H9 (cell line): Measurements from ENCODE around the gene COTL1. TPM values are rescaled to one million over a fixed set of nuclear protein-coding genes. Genes with fewer than 3 reads are reported as not detected.

Experiments
- DNase-seq: peaks from one replicate; pipeline ENCODE4 v3.0.0-alpha.2; 2017
- H2AFZ ChIP-seq: one replicate; pipeline ENCODE4 v1.6.1; 2013; ENCODE audit warnings: mild to moderate bottlenecking, low read length, control low read depth, moderate library complexity
- H2AK5ac ChIP-seq: 2 replicates; pipeline ENCODE4 v1.6.1; 2013; ENCODE audit warnings: low read length, control low read depth, mixed read lengths; ENCODE audit not compliant: insufficient read length
- H2BK120ac ChIP-seq: one replicate; pipeline ENCODE4 v1.6.1; 2013; ENCODE audit warnings: low read depth, mild to moderate bottlenecking, low read length, control low read depth, inconsistent platforms; ENCODE audit not compliant: poor library complexity, severe bottlenecking
- H2BK12ac ChIP-seq: 2 replicates; pipeline ENCODE4 v1.6.1; 2013; ENCODE audit warnings: low read length, control low read depth, mixed read lengths, low read depth; ENCODE audit not compliant: insufficient read length
- H2BK15ac ChIP-seq: 2 replicates; pipeline ENCODE4 v1.6.1; 2013; ENCODE audit warnings: low read depth, low read length, control low read depth
- H2BK20ac ChIP-seq: one replicate; pipeline ENCODE4 v1.6.1; 2013; ENCODE audit warnings: low read depth, mild to moderate bottlenecking, low read length, control low read depth, inconsistent platforms; ENCODE audit not compliant: poor library complexity, severe bottlenecking
- H2BK5ac ChIP-seq: 2 replicates; pipeline ENCODE4 v1.6.1; 2013; ENCODE audit warnings: low read length, control low read depth, mixed read lengths; ENCODE audit not compliant: insufficient read length
- H3K14ac ChIP-seq: 2 replicates; pipeline ENCODE4 v1.6.1; 2013; ENCODE audit warnings: low read length, control low read depth; ENCODE audit not compliant: insufficient read depth
- H3K18ac ChIP-seq: 2 replicates; pipeline ENCODE4 v1.6.1; 2013; ENCODE audit warnings: low read depth, mild to moderate bottlenecking, mixed read lengths, low read length, control low read depth; ENCODE audit not compliant: insufficient read length
- H3K23ac ChIP-seq: 2 replicates; pipeline ENCODE4 v1.6.1; 2013; ENCODE audit warnings: low read length, control low read depth, mixed read lengths, low read depth; ENCODE audit not compliant: insufficient read length
- H3K23me2 ChIP-seq: 2 replicates; pipeline ENCODE4 v1.6.1; 2013; ENCODE audit warnings: low read depth, mild to moderate bottlenecking, mixed read lengths, low read length, control low read depth; ENCODE audit not compliant: insufficient read length, poor library complexity, severe bottlenecking
- H3K27ac ChIP-seq: 2 replicates; pipeline ENCODE4 v1.5.1; 2013; ENCODE audit warnings: low read length, control low read depth, mixed read lengths, low read depth; ENCODE audit not compliant: insufficient read length
- H3K27me3 ChIP-seq: 2 replicates; pipeline ENCODE4 v1.6.1; 2013; ENCODE audit warnings: low read length, control low read depth, inconsistent platforms; ENCODE audit not compliant: insufficient read depth
- H3K4ac ChIP-seq: 2 replicates; pipeline ENCODE4 v1.6.1; 2013; ENCODE audit warnings: low read depth, mild to moderate bottlenecking, control low read depth, inconsistent platforms, low read length, moderate library complexity
- H3K4me1 ChIP-seq: 2 replicates; pipeline ENCODE4 v1.6.1; 2013; ENCODE audit warnings: low read length, control low read depth, inconsistent platforms; ENCODE audit not compliant: insufficient read depth
- H3K4me2 ChIP-seq: 2 replicates; pipeline ENCODE4 v1.6.1; 2013; ENCODE audit warnings: low read length, control low read depth, mixed read lengths; ENCODE audit not compliant: insufficient read length, insufficient read depth
- H3K56ac ChIP-seq: 2 replicates; pipeline ENCODE4 v1.6.1; 2013; ENCODE audit warnings: low read depth, mild to moderate bottlenecking, mixed read lengths, low read length, control low read depth; ENCODE audit not compliant: insufficient read length
- H3K79me1 ChIP-seq: 2 replicates; pipeline ENCODE4 v1.6.1; 2013; ENCODE audit warnings: low read depth, mild to moderate bottlenecking, moderate library complexity, low read length, control low read depth, inconsistent platforms; ENCODE audit not compliant: insufficient read depth, poor library complexity, severe bottlenecking
- H3K79me2 ChIP-seq: 2 replicates; pipeline ENCODE4 v1.6.1; 2013; ENCODE audit warnings: low read length, control low read depth, inconsistent platforms; ENCODE audit not compliant: insufficient read depth
- H3K9ac ChIP-seq: 2 replicates; pipeline ENCODE4 v1.6.1; 2013; ENCODE audit warnings: low read length, control low read depth, mixed read lengths; ENCODE audit not compliant: insufficient read length; ENCODE audit errors: extremely low read depth
- H3K9me3 ChIP-seq: one replicate; pipeline ENCODE4 v1.6.1; 2013; ENCODE audit warnings: low read depth, low read length, inconsistent platforms; ENCODE audit not compliant: control insufficient read depth
- H3T11ph ChIP-seq: one replicate; pipeline ENCODE4 v1.6.1; 2013; ENCODE audit warnings: mild to moderate bottlenecking, low read length, control low read depth, inconsistent platforms
- H4K20me1 ChIP-seq: one replicate; pipeline ENCODE4 v1.6.1; 2013; ENCODE audit not compliant: control insufficient read depth, insufficient read length, insufficient read depth
- H4K5ac ChIP-seq: 2 replicates; pipeline ENCODE4 v1.6.1; 2013; ENCODE audit warnings: low read depth, mild to moderate bottlenecking, mixed read lengths, low read length, control low read depth; ENCODE audit not compliant: insufficient read length
- H4K8ac ChIP-seq: replicated peaks from 2 replicates; pipeline ENCODE4 v1.6.1; 2013; ENCODE audit warnings: low read length, control low read depth, mixed read lengths, low read depth; ENCODE audit not compliant: insufficient read length
- H4K91ac ChIP-seq: 2 replicates; pipeline ENCODE4 v1.6.1; 2013; ENCODE audit warnings: low read depth, mild to moderate bottlenecking, moderate library complexity, mixed read lengths, low read length, control low read depth; ENCODE audit not compliant: insufficient read length
- H3K27ac Mint-ChIP-seq, 3 experiments: 2 replicates in 2 of 3; 3 replicates in 1 of 3; pipeline ENCODE4 v1.8.0; 2020 to 2021; ENCODE audit warnings: mixed read lengths in 3 of 3, mild to moderate bottlenecking in 1 of 3, moderate library complexity in 1 of 3
- H3K27me3 Mint-ChIP-seq: 2 replicates; pipeline ENCODE4 v1.8.0; 2021; ENCODE audit warnings: low read depth, mild to moderate bottlenecking, moderate library complexity, mixed read lengths
- H3K36me3 Mint-ChIP-seq, 3 experiments: 2 replicates in 2 of 3; 3 replicates in 1 of 3; pipeline ENCODE4 v1.8.0; 2020 to 2021; ENCODE audit warnings: low read depth in 3 of 3, mixed read lengths in 3 of 3; ENCODE audit not compliant: insufficient read depth in 1 of 3
- H3K4me1 Mint-ChIP-seq, 2 experiments: 2 replicates each; pipeline ENCODE4 v1.8.0; 2020; ENCODE audit warnings: mixed read lengths in 2 of 2
- H3K4me3 Mint-ChIP-seq, 2 experiments: 2 replicates in 1 of 2; 3 replicates in 1 of 2; pipeline ENCODE4 v1.8.0; 2020 to 2021; ENCODE audit warnings: mild to moderate bottlenecking in 2 of 2, mixed read lengths in 2 of 2, moderate library complexity in 1 of 2
- H3K9me3 Mint-ChIP-seq, 2 experiments: 2 replicates in 1 of 2; 3 replicates in 1 of 2; pipeline ENCODE4 v1.8.0; 2020; ENCODE audit warnings: mild to moderate bottlenecking in 2 of 2, mixed read lengths in 2 of 2, moderate library complexity in 1 of 2
- WGBS: extraction: QIAGEN DNeasy Blood & Tissue Kit; methylation state at CpG from one replicate; pipeline ENCODE4 v1.1.7; 2013; ENCODE audit warnings: missing lambda C conversion rate, low lambda C conversion rate, mixed read lengths; ENCODE audit not compliant: insufficient read length; ENCODE audit errors: extremely low coverage; 5-methylcytosine and 5-hydroxymethylcytosine counted together
- total RNA-seq: library from RNA; stranded (reverse); gene quantifications from 2 replicates; pipeline ENCODE4 v1.2.1, GENCODE V29; 2021
- TF ChIP-seq, protein P1 (sequence below): fragments of 200-600 bp; sonication (generic); conservative IDR thresholded peaks from 3 replicates; pipeline ENCODE4 v1.8.0; 2021; ENCODE audit warnings: antibody characterized with exemption, mild to moderate bottlenecking

COTL1 gene
- total RNA-seq, 1 experiment from 2014 or later, result 81.4 TPM

DNA sequence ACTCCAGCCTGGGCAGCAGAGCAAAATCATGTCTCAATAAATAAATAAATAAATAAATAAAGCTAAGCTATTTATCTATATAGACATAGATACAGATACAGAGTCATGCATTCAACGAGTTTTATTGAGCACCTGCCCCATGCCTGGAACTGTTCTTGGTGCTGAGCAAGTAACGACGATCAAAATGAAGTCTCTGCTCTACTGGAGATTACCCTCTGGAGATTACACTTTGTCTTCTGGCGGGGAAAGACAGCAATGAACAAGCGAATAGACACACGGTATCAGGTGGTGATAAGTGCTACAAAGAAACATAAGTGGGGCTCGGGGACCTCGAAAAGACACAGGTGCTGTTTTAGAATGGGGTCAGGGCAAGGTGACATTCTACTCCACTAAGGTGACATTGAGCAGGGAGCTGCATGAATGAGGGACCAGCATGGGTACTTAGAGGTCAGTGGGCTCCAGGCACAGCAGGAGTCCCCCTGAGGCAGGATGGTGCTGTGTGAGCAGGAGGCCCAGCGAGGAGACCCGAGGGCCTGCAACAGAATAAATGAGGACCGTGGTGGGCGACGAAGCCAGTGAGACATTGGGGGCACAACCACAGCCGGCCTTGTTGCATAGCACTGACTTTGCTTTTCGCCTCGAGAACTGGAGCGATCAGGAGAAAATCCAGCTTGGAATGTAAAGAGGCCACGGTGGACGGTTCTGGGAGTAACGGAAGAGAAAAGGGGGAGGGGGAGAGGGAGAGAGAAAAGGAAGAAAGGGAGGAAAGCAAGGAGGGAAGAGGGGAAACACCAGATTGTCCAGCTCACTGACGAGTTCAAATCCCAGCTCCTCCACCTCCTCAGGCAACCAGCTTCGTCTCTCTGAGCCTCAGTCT, 71.0 kb downstream of the COTL1 start:
- H3K27ac ChIP-seq, result no peak overlapping the region
- Mint-ChIP-seq H3K9me3 (no peaks in the 10 kb centered on the region), H3K4me3 (no peak overlapping the region), H3K27me3 (no peaks in the 10 kb centered on the region; the same call in 1 of the 2 replicates), H3K36me3 (no peaks in the 10 kb centered on the region), H3K27ac (peak overlapping the region; percentile 1 to 51 (median 36); a peak in 5 of 7 replicates), H3K4me1 (peaks cover 19 to 37% of the 10 kb centered on the region in 2 experiments)
- H3K79me1 ChIP-seq, result no peaks in the 10 kb centered on the region
- H3K18ac ChIP-seq, result no peak overlapping the region
- H2BK15ac ChIP-seq, result no peak overlapping the region
- H4K5ac ChIP-seq, result no peak overlapping the region
- no peak overlapping the region for H3K23ac ChIP-seq
- H3K79me2 ChIP-seq, result no peaks in the 10 kb centered on the region
- H3K27me3 ChIP-seq, result no peaks in the 10 kb centered on the region
- no peak for DNase-seq
- no peak overlapping the region for H2BK20ac ChIP-seq
- H3K4me1 ChIP-seq, result no peaks in the 10 kb centered on the region; the same call in 1 of the 2 replicates
- H2BK5ac ChIP-seq, result no peak overlapping the region
- H3K56ac ChIP-seq, result no peak overlapping the region
- H4K20me1 ChIP-seq, result no peaks in the 10 kb centered on the region
- H3K4ac ChIP-seq, result no peak overlapping the region
- no peak overlapping the region for H2BK120ac ChIP-seq
- no peak overlapping the region for H3T11ph ChIP-seq
- TF ChIP-seq, protein P1, sequence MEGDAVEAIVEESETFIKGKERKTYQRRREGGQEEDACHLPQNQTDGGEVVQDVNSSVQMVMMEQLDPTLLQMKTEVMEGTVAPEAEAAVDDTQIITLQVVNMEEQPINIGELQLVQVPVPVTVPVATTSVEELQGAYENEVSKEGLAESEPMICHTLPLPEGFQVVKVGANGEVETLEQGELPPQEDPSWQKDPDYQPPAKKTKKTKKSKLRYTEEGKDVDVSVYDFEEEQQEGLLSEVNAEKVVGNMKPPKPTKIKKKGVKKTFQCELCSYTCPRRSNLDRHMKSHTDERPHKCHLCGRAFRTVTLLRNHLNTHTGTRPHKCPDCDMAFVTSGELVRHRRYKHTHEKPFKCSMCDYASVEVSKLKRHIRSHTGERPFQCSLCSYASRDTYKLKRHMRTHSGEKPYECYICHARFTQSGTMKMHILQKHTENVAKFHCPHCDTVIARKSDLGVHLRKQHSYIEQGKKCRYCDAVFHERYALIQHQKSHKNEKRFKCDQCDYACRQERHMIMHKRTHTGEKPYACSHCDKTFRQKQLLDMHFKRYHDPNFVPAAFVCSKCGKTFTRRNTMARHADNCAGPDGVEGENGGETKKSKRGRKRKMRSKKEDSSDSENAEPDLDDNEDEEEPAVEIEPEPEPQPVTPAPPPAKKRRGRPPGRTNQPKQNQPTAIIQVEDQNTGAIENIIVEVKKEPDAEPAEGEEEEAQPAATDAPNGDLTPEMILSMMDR, result no peak
- no peak overlapping the region for H4K91ac ChIP-seq
- H3K14ac ChIP-seq, result no peak overlapping the region
- no peak overlapping the region for H3K4me2 ChIP-seq
- H3K23me2 ChIP-seq, result no peaks in the 10 kb centered on the region
- WGBS, result no CpG with 5 or more reads among the region's 22 CpGs
- no peak overlapping the region for H2AFZ ChIP-seq
- no peaks in the 10 kb centered on the region for H3K9me3 ChIP-seq
- H4K8ac ChIP-seq, result no peak overlapping the region
- no peak overlapping the region for H2BK12ac ChIP-seq
- H3K9ac ChIP-seq, result no peak overlapping the region
- no peak overlapping the region for H2AK5ac ChIP-seq
